Measurements from ENCODE around the gene TMEM132D.

The TMEM132D gene

GRCh38 chr12:129657179-129657578 lies 246.6 kb downstream of the TMEM132D start:
- no peak for DNase-seq

- DNase-seq: no peak
These were observed 251.9 kb downstream of the TMEM132D start for GRCh38 chr12:129651951-129652350.

GRCh38 chr12:129641926-129642325 lies 261.9 kb downstream of the TMEM132D start:
- no peak for DNase-seq

- DNase-seq: no peak
These were observed 268.7 kb downstream of the TMEM132D start for GRCh38 chr12:129635021-129635685.

- no peak for DNase-seq
These were observed 272.5 kb downstream of the TMEM132D start for GRCh38 chr12:129631316-129631715.

GRCh38 chr12:129629901-129630300 lies 273.9 kb downstream of the TMEM132D start:
- no peak for DNase-seq

- no peak for DNase-seq
These were observed 281.3 kb downstream of the TMEM132D start for GRCh38 chr12:129622566-129622965.

- DNase-seq: no peak
These were observed 284.6 kb downstream of the TMEM132D start for GRCh38 chr12:129619271-129619670.

- DNase-seq: no peak
These were observed 286.0 kb downstream of the TMEM132D start for GRCh38 chr12:129617849-129618248.

GRCh38 chr12:129615001-129615400 lies 288.8 kb downstream of the TMEM132D start:
- no peak for DNase-seq

GRCh38 chr12:129614221-129614885 lies 289.5 kb downstream of the TMEM132D start:
- no peak for DNase-seq

- no peak for DNase-seq
These were observed 290.5 kb downstream of the TMEM132D start for GRCh38 chr12:129613314-129613713.

- DNase-seq: no peak
These were observed 293.2 kb downstream of the TMEM132D start for GRCh38 chr12:129610601-129611120.

GRCh38 chr12:129607756-129608155 lies 296.1 kb downstream of the TMEM132D start:
- DNase-seq: no peak

GRCh38 chr12:129607301-129607700 lies 296.5 kb downstream of the TMEM132D start:
- no peak for DNase-seq

- no peak for DNase-seq
These were observed 297.6 kb downstream of the TMEM132D start for GRCh38 chr12:129606239-129606638.

GRCh38 chr12:129605666-129606065 lies 298.2 kb downstream of the TMEM132D start:
- no peak for DNase-seq

GRCh38 chr12:129604506-129604905 lies 299.3 kb downstream of the TMEM132D start:
- no peak for DNase-seq

GRCh38 chr12:129599406-129599805 lies 304.4 kb downstream of the TMEM132D start:
- no peak for DNase-seq

- DNase-seq: no peak
These were observed 309.7 kb downstream of the TMEM132D start for GRCh38 chr12:129594098-129594497.

GRCh38 chr12:129592449-129592848 lies 311.4 kb downstream of the TMEM132D start:
- DNase-seq: no peak

GRCh38 chr12:129589503-129589902 lies 314.3 kb downstream of the TMEM132D start:
- DNase-seq: no peak

- no peak for DNase-seq
These were observed 315.7 kb downstream of the TMEM132D start for GRCh38 chr12:129588142-129588541.

GRCh38 chr12:129585296-129585695 lies 318.5 kb downstream of the TMEM132D start:
- DNase-seq: no peak

Measured in NCI-H446 treated with DMSO at 0.1 percent for 48 hours (cell line).